ENCODE results near the gene C22orf39.
"Not testable (repeated sequence)": the region's sequence is repeated elsewhere in the genome, so short reads cannot be mapped to it uniquely, and the experiment has no call there.

C22orf39 gene

DNA sequence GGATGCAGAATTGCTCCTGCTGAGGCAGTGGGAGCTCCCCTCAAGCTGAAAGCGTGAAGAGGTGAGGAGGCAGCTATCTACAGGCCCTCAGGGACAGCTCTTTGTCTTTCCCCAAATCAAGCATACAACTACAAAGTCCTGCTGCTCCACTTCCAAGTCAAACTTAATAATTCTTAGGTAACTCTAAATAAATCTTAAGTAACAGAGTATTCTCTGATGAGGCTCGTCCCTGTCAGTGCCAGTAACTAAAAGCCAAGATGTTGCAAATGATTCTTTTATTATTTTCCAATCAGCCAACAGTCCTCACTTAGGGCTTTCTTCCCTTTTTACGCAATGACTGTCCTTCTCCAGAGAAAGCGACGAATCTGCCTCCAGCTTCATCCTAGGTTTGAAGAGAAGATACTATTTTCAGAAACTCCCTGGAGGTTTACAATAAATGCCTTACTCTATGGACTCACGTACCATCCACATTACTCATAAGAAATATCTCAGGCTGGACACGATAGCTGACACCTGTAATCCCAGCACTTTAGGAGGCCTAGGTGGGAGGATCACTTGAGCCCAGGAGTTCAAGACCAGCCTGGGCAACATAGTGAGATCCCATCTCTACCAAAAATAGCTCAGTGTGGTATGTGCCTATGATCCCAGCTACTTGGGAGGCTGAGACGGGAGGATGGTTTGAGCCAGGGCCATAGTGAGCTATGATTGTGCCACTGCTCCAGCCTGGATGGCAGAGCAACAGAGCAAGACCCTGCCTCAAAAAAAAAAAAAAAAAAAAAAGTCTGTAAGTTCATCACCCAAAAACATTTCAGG is 3.1 kb upstream of the C22orf39 start:
- no peak for DNase-seq

DNA sequence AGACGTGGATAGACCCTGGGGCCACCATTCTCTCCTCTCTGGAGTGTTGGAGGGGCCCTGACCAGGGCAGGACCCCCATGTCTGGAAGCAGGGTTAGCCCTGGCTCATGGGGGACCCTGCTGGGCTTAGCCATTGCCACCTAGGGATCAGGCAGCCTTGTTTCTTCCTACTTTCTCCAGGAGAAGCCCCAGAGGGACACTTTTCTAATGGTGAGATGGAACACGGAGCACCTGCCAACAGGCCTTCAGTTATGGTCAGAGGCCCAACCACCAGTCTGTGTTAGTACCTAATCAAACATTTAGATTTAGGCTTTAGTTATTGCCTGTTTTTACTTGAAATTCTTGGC is 1.9 kb upstream of the C22orf39 start:
- DNase-seq: no peak

DNA sequence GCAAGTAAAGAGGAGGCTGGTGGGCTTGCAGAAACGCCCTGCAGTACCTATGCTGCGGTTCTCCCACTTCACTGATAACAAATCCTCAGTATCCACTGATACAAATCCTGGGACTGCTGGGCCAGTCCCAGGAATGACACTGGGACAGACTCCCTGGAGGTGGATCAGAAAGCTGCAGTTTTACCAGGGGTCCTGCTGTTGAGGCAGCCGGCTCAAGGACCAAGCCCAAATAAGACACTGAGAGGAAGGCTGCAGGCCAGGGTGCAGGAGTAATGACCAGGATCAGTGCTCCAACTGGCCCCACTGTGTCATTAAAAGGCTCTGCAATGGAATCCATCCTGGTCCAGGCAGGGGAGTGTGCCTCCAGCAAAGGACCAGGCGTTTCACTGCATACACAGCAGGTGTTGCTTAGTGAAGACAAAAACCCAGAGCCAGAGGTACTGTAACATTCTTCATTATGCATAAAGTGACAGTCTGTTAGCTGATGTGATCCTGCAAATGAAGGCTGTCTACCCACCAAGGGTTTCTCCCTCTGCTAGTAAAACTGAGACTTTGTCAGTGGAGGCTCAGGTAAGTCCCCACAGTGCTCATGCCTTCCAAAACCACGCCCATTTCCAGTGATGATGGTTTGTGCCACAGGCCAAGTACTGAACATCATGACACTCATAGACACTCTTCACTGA is 1.4 kb upstream of the C22orf39 start:
- DNase-seq: no peak

GRCh38 chr22:19448076-19448607 is 631 bp upstream of the C22orf39 start:
- no peak for DNase-seq

GRCh38 chr22:19446603-19447329 is 745 bp downstream of the C22orf39 start:
- DNase-seq: no peak

DNA sequence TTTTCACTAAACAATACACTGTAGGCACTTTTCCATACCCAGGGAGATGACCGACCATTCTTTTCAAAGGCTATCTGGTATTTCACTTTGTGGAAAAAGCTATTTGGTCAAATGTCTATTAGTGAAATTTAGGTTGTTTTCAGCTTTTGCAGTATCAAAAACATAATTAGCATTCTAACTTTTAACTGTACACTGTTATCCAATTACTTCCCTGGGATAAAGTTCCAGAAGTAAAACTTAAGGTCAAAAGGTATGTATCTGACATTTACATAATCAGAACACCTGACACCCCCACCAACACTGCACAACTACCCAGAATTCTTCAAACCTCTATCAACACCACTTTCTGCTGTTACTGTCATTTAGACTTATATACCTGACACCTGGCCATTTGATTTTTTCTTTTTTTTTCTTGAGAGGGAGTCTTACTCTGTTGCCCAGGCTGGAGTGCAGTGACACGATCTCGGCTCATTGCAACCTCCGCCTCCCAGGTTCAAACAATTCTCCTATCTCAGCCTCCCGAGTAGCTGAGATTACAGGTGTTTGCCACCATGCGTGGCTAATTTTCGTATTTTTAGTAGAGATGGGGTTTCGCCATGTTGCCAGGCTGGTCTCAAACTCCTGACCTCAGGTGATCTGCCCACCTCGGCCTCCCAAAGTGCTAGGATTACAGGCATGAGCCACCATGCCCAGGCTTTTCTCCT is 2.1 kb downstream of the C22orf39 start:
- not testable (repeated sequence) for DNase-seq

- no peak for DNase-seq
These were observed 3.8 kb downstream of the C22orf39 start for GRCh38 chr22:19443544-19444211.

- no peak for DNase-seq
These were observed 5.3 kb downstream of the C22orf39 start for GRCh38 chr22:19442166-19442565.

- no peak for DNase-seq
These were observed 6.9 kb downstream of the C22orf39 start for GRCh38 chr22:19440411-19441195.

DNA sequence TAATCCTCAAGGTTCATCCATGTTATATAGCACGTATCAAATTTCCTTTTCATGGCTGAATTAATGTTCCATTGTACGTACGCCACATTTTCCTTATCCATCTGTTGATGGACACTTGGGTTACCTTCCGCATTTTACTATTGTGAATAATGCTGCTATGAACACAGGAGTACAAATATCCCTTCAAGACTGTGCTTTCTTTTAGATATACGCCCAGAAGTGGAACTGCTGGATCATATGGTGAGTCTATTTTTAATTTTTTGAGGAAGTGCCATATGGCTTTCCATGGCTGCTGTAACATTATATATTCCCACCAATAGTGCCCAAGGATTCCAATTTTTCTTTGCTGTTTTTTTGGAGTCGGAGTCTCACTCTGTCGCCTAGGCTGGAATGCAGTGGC is 9.2 kb downstream of the C22orf39 start:
- peak in 1 of 2 donors; percentile 25 for DNase-seq

DNA sequence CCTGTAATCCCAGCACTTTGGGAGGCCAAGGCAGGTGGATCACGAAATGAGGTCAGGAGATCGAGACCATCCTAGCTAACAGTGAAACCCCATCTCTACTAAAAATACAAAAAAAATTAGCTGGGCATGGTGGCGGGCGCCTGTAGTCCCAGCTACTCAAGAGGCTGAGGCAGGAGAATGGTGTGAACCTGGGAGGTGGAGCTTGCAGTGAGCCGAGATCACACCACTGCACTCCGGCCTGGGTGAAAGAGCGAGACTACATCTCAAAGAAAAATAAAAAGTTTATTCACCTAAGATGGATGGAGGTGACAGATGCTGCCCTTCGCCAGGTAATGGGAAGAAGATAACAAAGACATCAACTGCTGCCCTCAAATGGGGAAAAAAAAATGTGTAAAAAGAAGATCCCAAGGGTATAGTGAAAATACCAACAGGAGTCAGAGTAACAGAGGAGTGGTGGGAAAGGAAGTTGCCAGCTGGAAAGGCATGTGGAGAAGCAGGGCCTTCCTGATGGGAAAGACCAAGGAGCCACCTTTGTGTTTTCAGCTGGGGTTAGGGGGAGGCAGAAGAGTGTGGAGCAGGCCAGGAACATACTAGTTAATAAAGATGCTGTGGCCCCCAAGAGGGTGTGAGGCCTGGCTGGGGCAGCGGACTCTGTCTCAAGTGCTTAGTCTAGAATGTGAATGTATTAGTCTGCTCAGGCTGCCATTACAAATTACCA is 10.9 kb downstream of the C22orf39 start:
- not testable (repeated sequence) for DNase-seq

DNA sequence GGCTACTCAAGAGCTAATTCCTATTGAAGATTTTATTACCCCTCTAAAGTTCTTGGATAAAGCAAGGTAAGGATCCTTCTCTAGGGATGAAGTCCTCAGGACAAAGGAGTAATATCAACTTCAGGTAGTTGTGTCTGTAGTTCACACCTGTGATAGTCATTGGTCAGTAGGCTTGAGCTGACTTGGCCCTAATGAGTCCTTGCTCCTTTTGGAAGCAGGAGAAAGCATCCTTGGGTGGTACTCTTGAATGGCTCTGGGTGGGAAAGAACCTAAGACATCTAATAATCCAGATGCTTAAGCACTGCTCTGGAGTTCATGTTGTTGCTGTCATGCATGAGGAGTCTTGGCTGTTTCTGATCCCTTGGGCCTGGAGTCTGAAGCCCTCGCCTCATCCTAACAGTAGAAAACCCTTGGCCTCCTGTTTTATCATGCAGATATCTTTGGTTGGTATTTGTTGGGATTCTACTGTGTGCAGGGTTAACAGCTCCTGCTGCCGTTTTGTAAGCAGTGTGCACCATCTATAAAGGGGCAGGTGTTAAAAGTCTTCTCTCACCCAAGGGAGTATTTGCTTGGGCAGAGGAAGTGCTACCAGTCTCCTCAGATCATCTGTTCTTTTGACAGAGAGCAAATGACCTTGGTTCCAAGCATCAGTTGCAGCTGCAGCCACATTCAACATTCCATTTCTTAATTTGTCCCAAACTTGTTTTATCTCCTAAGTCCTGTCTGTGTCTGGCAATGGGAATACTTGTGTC is 12.5 kb downstream of the C22orf39 start:
- DNase-seq: no peak

DNA sequence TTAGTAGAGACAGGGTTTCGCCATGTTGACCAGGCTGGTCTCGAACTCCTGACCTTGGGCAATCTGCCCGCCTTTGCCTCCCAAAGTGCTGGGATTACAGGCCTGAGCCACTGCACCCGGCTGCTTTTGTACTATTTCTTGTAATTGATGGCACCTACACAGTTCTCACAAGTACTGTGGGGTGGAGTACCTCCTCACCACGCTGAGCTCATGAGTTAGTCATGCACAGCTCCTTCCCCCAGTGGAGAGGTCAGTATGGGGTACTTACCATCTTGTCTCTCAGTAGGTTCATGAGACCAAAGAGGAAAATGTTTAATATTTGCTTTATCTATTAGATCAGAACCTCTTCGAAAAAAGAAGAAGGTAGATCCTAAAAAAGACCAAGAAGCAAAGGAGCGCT is 13.1 kb downstream of the C22orf39 start:
- no peak for DNase-seq

GRCh38 chr22:19432133-19432851 is 15.2 kb downstream of the C22orf39 start, which contains the start of gene MRPL40:
Gene MRPL40, plus strand, starts transcription at chr22:19432545. Its CDS starts 10 bp downstream, at chr22:19432555.
- DNase-seq: peak; percentile 94 to 97

DNA sequence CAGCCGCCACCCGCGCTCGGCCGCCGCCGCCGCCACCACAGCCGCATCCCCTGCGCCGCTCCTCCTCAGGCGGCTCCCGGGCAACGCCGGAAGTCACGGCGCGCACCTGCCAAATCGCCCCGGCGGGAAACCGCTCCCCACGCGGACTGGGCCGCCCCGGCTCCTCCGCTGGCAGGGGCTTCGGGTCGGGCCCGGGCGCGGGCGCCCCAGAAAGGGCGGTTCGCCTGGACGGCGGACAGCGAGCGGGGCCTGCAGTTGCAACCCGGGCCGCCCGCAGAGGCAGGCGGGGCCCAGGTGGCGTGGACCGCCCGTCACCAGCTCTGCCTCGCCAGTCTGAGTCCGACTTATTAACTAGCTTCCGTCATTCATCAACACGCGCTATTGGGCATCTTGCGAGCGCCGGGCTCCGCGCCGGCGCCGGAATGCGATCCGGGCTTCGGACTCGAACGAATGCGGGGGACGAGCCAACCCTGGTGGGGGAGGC is 15.8 kb downstream of the C22orf39 start, which contains the start of gene HIRA:
TSS of gene HIRA (minus strand) at position 85 of the 484 bp plus-strand sequence. CDS start 257 bp downstream, outside the sequence.
- peak; percentile 67 to 89 for DNase-seq

DNA sequence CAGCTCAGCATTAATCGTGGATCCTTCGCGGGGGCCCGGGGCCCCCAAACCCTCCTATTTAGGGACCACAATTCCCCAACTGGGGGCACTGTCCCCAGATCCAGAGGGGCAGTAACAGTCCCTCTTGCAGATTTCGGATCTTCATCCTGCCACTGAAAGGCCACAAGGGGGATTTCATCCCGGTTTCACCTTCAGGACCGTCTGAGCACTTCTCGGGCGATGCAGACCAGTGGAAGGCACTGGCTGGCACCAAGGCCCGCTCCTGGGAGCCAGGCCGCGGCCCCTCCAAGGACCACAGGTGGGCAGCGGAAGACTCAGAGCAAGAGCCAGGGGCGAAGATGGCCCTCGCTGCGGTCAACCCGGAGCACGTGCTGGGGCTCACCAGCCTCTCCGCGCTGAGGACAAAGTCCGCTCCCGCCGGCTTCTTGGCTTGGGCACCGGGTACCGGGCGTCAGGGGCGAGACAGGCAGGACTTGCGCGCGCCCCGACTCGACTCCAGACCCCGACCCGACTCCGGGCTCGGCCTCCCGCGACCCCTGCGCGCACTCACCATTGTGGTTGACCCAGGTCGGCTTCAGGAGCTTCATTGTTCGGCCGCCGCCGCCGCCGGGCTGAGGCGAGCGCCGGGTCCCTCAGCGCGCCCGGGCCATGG is 16.5 kb downstream of the C22orf39 start:
- no peak for DNase-seq

DNA sequence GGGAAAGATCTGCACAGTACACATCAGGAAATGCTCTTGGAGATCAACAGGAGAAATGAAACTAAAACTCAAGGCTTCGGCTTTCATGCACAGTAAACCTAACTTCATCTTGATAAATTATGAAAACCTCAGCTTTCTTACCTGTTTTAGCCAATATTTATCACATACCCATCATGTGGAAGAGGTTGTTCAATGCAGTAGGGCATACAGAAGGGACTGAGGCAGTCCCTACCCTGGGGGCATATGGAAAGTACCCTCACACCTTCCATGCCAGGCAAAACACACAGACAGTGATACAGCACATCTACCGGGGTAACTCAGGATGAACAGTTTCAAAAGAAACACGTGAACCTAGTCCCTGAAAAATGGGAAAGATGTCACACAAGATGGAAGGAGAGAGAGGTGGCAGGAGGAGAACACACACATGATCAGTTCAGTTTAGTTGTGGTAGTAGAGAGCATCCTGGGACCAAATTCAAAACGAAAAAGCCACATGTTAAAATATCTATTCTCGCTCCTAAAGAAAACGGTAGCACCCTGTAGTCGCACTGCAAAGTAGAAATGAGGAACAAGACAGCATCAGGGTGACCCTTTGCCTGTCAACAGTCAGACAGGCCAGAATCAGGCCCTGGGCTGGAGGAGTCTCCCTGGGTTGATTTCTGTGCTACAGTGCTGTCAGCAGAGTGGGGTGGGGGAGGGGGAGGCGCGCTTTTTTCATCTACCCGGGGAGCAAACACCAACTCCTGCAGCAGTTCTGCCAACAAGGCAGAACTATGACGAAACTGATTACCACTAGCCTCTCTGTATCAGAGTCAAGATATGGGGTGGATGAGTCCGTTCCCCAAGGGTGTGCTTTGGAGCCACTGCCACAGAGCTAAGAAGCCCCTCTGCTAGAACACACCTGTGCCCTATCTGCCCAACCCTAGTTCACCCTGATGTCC is 17.3 kb downstream of the C22orf39 start:
- peak; percentile 44 to 48 for DNase-seq

Measured in inflammatory macrophage treated with lipopolysaccharide for 1 hour (primary cell).